ENCODE measurements around the gene AIFM1. TPM values are rescaled to one million over a fixed set of nuclear protein-coding genes. Genes with fewer than 3 reads are reported as not detected.

The AIFM1 gene
- polyA plus RNA-seq, 2 of the 4 experiments (the other 2 are of a cell fraction), result 90.2 to 103 TPM

- ChIA-PET CTCF (no interaction called here), POLR2A (no interaction called here)
- Histone ChIP-seq H3K27ac (no peak overlapping the region), H3K4me1 (no peaks in the 10 kb centered on the region), H3K9me3 (no peaks in the 10 kb centered on the region), H3K4me2 (no peak overlapping the region), H3K4me3 (no peak overlapping the region)
- TF ChIP-seq CBX2 (IDR thresholded peaks at IDR 0.05; ENCODE audit: borderline replicate concordance, low read depth) (no peak), CHD4 (IDR thresholded peaks at IDR 0.05; ENCODE audit: borderline replicate concordance) (no peak), MAX (IDR thresholded peaks at IDR 0.05) (no peak), FOSB (CRISPR knock-in tag; IDR thresholded peaks at IDR 0.05) (no peak), HEYL (CRISPR knock-in tag; IDR thresholded peaks at IDR 0.05) (no peak), RFX5 (IDR thresholded peaks at IDR 0.05) (no peak), NFE2L2 (conservative IDR thresholded peaks at IDR 0.05; ENCODE audit: low read length) (no peak), RAD21 (conservative IDR thresholded peaks at IDR 0.05 in 1 of 2, IDR thresholded peaks at IDR 0.05 in 1 of 2) (0 out of 5 replicates have a peak, but pooled peaks of 1 of the 2 experiments have one; percentile 8), POLR2A (IDR thresholded peaks at IDR 0.05; ENCODE audit: low read length) (no peak)
- ATAC-seq (no peak), FAIRE-seq (no peak), DNase-seq (ENCODE audit: low read depth in 1 of 2, low spot score in 1 of 2) (no peak)
- WGBS (ENCODE audit: missing lambda C conversion rate), result 88% methylated on average over 3 of the region's 3 CpGs
These were observed 21.1 kb downstream of the AIFM1 start for GRCh38 chrX:130144509-130144908.

- Histone ChIP-seq H3K9me3 (no peaks in the 10 kb centered on the region), H3K27ac (no peak overlapping the region), H3K4me1 (no peaks in the 10 kb centered on the region), H3K4me2 (no peak overlapping the region), H3K4me3 (no peak overlapping the region)
- ATAC-seq (no peak), FAIRE-seq (peak; percentile 51), DNase-seq (ENCODE audit: low read depth in 1 of 2, low spot score in 1 of 2) (no peak)
- CTCF ChIA-PET, result interaction anchor here (0.6 to 1.7 kb wide), 4 partner anchors 9 to 32 kb away, joined by 3 to 5 read pairs (median 4); no protein-coding TSS in a partner anchor
- TF ChIP-seq SREBF2 (IDR thresholded peaks at IDR 0.05), result no peak
- no peak for TF ChIP-seq FOSB (CRISPR knock-in tag; IDR thresholded peaks at IDR 0.05)
- no peak for TF ChIP-seq POLR2A (IDR thresholded peaks at IDR 0.05; ENCODE audit: low read length)
- no peak for TF ChIP-seq MAFK (IDR thresholded peaks at IDR 0.05; ENCODE audit: partially characterized antibody)
- no peak for TF ChIP-seq EHF (CRISPR knock-in tag; IDR thresholded peaks at IDR 0.05)
- TF ChIP-seq HDAC2 (IDR thresholded peaks at IDR 0.05), result no peak
- no peak for TF ChIP-seq MAX (IDR thresholded peaks at IDR 0.05)
- no peak for TF ChIP-seq E2F6 (IDR thresholded peaks at IDR 0.05; ENCODE audit: borderline replicate concordance, low read depth)
- no peak for TF ChIP-seq ZFP36 (IDR thresholded peaks at IDR 0.05; ENCODE audit: borderline replicate concordance, partially characterized antibody)
- no peak for TF ChIP-seq RCOR1 (IDR thresholded peaks at IDR 0.05; ENCODE audit: low read depth, low read length)
- TF ChIP-seq BCL3 (IDR thresholded peaks at IDR 0.05), result no peak
- TF ChIP-seq FOXS1 (CRISPR knock-in tag; IDR thresholded peaks at IDR 0.05), result no peak
- no peak for TF ChIP-seq TFCP2L1 (CRISPR knock-in tag; IDR thresholded peaks at IDR 0.05)
- no peak for TF ChIP-seq CBX8 (IDR thresholded peaks at IDR 0.05)
- TF ChIP-seq NPAS2 (CRISPR knock-in tag; IDR thresholded peaks at IDR 0.05; ENCODE audit: borderline replicate concordance), result no peak
- no peak for TF ChIP-seq PBX3 (IDR thresholded peaks at IDR 0.05)
- POLR2A ChIA-PET, result no interaction called here
- 88% methylated on average over 3 of the region's 3 CpGs for WGBS (ENCODE audit: missing lambda C conversion rate)
These were observed 26.0 kb downstream of the AIFM1 start for GRCh38 chrX:130139474-130140201.

All from A549 (cell line).